Body of pancreas (tissue), 4 donors: Measurements from ENCODE around the gene KCNJ6.

Experiments
- CTCF ChIP-seq, 7 experiments: fragments of 450-650 bp in 4 of 7; fragments of 200-600 bp in 3 of 7; sonication (generic) in 3 of 7; IDR thresholded peaks; one replicate each; pipeline ENCODE4 v1.5.1; 2016 to 2019; ENCODE audit warnings: antibody characterized with exemption in 7 of 7
- POLR2A ChIP-seq, 3 donors: fragments of 450-650 bp; IDR thresholded peaks; one replicate each; pipeline ENCODE4 v1.6.1; 2016; ENCODE audit warnings: antibody characterized with exemption in 3 of 3, mild to moderate bottlenecking in 2 of 3

GRCh38 chr21:37688952-37689659, 227.2 kb downstream of the KCNJ6 start:
- no peak for TF ChIP-seq CTCF (IDR thresholded peaks at IDR 0.05)
- TF ChIP-seq POLR2A (IDR thresholded peaks at IDR 0.05): no peak
